HUDEP-2 (cell line): ENCODE results near the gene EDA.

ENCODE experiments used
- DNase-seq, 76 experiments: peaks; one replicate each; lab custom pipeline; 2025; ENCODE audit not compliant: unreplicated experiment in 76 of 76; lab: John Stamatoyannopoulos, UW

EDA gene

GRCh38 chrX:70054391-70054790, 438.5 kb downstream of the EDA start:
- no peak for DNase-seq

- no peak for DNase-seq
Measured at GRCh38 chrX:70062076-70062475, 446.2 kb downstream of the EDA start, which contains the start of gene OTUD6A. Gene OTUD6A (plus strand): TSS chrX:70062457. CDS start chrX:70062525, 68 bp downstream.

- no peak for DNase-seq
Measured at GRCh38 chrX:70062961-70063550, 447.1 kb downstream of the EDA start.

- DNase-seq, result no peak
Measured at GRCh38 chrX:70066646-70067045, 450.7 kb downstream of the EDA start.

- no peak for DNase-seq
Measured at GRCh38 chrX:70079297-70079696, 463.4 kb downstream of the EDA start.

- DNase-seq, result no peak
Measured at GRCh38 chrX:70079870-70080269, 464.0 kb downstream of the EDA start.

- no peak for DNase-seq
Measured at GRCh38 chrX:70082723-70083122, 466.8 kb downstream of the EDA start.

- no peak for DNase-seq
Measured at GRCh38 chrX:70084592-70085240, 468.8 kb downstream of the EDA start.

- DNase-seq, result peak in 32 of 76 experiments; percentile 0 to 32 (median 6)
Measured at GRCh38 chrX:70087857-70088630, 472.1 kb downstream of the EDA start.

- DNase-seq, result no peak
Measured at GRCh38 chrX:70088751-70089150, 472.8 kb downstream of the EDA start.
